SJCRH30 (cell line): ENCODE measurements around the gene CYTIP. TPM values are rescaled to one million over a fixed set of nuclear protein-coding genes. Genes with fewer than 3 reads are reported as not detected.
"Not testable (repeated sequence)": the region's sequence is repeated elsewhere in the genome, so short reads cannot be mapped to it uniquely, and the experiment has no call there.

ENCODE experiments used
- DNase-seq, 2 experiments: peaks; one replicate each; pipeline ENCODE4 v3.0.0-alpha.2; 2015 to 2020
- H3K27ac ChIP-seq: fragments of 250-450 bp; sonication (Bioruptor Pico); 2 replicates; pipeline ENCODE4 v1.5.1; 2020; ENCODE audit warnings: mild to moderate bottlenecking, moderate library complexity
- H3K27me3 ChIP-seq: fragments of 250-450 bp; sonication (Bioruptor Pico); 2 replicates; pipeline ENCODE4 v1.5.1; 2020; ENCODE audit warnings: mild to moderate bottlenecking, moderate library complexity
- H3K36me3 ChIP-seq: fragments of 250-450 bp; sonication (Bioruptor Pico); 2 replicates; pipeline ENCODE4 v1.5.1; 2020; ENCODE audit warnings: mild to moderate bottlenecking, moderate library complexity
- H3K4me1 ChIP-seq: fragments of 250-450 bp; sonication (Bioruptor Pico); 2 replicates; pipeline ENCODE4 v1.5.1; 2020; ENCODE audit warnings: mild to moderate bottlenecking, moderate library complexity
- H3K4me3 ChIP-seq: fragments of 250-450 bp; sonication (Bioruptor Pico); 2 replicates; pipeline ENCODE4 v1.5.1; 2020; ENCODE audit warnings: mild to moderate bottlenecking, moderate library complexity
- H3K9me3 ChIP-seq: fragments of 250-450 bp; sonication (Bioruptor Pico); replicated peaks from 2 replicates; pipeline ENCODE4 v1.5.1; 2020; ENCODE audit warnings: mild to moderate bottlenecking, moderate library complexity
- total RNA-seq: library from RNA; depleted of rRNA; stranded (reverse); fragments of >200 nt; shearing (Covaris generic); gene quantifications from 2 replicates; pipeline ENCODE4 v1.2.3, GENCODE V29; 2014; rRNA removed

The CYTIP gene
- total RNA-seq, 1 experiment from 2014 or later, result 0.81 TPM

- no peak overlapping the region for H3K27ac ChIP-seq
- H3K36me3 ChIP-seq, result no peaks in the 10 kb centered on the region
- no peaks in the 10 kb centered on the region for H3K4me1 ChIP-seq
- no peak overlapping the region for H3K4me3 ChIP-seq
- DNase-seq, result no peak
- H3K9me3 ChIP-seq, result no peaks in the 10 kb centered on the region
- H3K27me3 ChIP-seq, result no peaks in the 10 kb centered on the region
Measured at GRCh38 chr2:157388827-157389226, 55.1 kb downstream of the CYTIP start.

DNA sequence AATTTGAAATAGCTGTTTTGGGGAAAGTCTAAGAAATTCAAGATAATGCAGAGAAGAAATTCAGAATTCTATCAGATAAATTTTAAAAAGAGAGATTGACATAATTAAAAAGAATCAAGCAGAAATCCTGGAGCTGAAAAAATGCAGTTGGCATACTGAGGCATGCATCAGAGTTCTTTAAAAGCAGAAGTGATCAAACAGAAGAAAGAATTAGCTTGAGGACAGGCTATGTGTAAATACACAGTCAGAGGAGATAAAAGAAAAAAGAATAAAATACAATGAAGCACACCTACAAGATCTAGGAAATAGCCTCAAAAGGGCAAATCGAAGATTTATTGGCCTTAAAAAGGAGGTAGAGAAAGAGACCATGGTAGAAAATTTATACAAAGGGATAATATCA is 57.1 kb downstream of the CYTIP start:
- Histone ChIP-seq H3K4me3 (no peak overlapping the region), H3K36me3 (no peaks in the 10 kb centered on the region), H3K27ac (no peak overlapping the region), H3K9me3 (no peaks in the 10 kb centered on the region), H3K27me3 (no peaks in the 10 kb centered on the region), H3K4me1 (no peaks in the 10 kb centered on the region)
- DNase-seq, result no peak

- Histone ChIP-seq H3K9me3 (no peaks in the 10 kb centered on the region), H3K36me3 (no peaks in the 10 kb centered on the region), H3K4me3 (no peak overlapping the region)
Measured at GRCh38 chr2:157386247-157386646, 57.6 kb downstream of the CYTIP start.

DNA sequence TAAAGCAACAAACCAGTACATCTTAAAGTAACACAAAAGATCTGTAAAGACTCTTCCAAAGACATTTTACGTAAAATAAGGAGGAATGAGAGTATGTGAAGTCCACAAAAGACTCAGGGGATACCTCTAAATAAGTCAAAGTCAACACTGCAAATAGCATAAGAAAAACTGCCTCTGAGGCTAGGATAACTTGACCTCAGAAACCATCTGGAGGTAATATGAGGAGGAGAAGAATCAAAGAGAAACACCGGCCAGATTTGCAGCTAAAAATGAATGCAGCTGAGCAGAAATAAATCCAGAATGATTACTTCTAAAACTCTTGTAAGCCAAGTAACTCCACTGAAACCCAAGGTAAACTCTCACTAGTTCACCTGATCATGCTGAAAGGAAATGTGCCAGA is 66.0 kb downstream of the CYTIP start:
- Histone ChIP-seq H3K9me3 (no peaks in the 10 kb centered on the region), H3K27me3 (no peaks in the 10 kb centered on the region), H3K4me3 (no peak overlapping the region), H3K4me1 (no peaks in the 10 kb centered on the region), H3K36me3 (no peaks in the 10 kb centered on the region), H3K27ac (no peak overlapping the region)
- DNase-seq, result no peak

More at GRCh38 chr2:157386247-157386646, 57.6 kb downstream of the CYTIP start:
- DNase-seq, result no peak
- H3K27me3 ChIP-seq, result no peaks in the 10 kb centered on the region
- H3K4me1 ChIP-seq, result no peaks in the 10 kb centered on the region
- H3K27ac ChIP-seq, result no peak overlapping the region

DNA sequence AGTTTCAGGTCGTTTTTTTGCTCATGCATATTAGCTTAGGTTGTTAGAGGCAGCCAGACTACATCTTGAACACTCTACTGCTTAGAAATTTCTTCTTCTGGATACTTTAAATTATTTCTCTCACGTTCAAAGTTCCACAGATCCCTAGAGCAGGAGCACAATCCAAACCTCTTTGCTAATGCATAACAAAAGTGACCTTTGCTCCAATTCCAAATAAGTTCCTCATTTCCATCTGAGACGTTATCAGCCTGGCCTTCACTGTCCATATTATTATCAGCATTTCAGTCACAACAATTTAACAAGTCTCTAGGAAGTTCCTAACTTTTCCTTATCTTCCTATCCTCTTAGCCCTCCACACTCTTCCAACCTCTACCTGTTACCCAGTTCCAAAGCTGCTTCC is 67.8 kb downstream of the CYTIP start:
- H3K27me3 ChIP-seq, result no peaks in the 10 kb centered on the region
- no peak overlapping the region for H3K4me3 ChIP-seq
- no peak for DNase-seq
- H3K4me1 ChIP-seq, result no peaks in the 10 kb centered on the region
- no peaks in the 10 kb centered on the region for H3K9me3 ChIP-seq
- no peak overlapping the region for H3K27ac ChIP-seq
- H3K36me3 ChIP-seq, result no peaks in the 10 kb centered on the region

DNA sequence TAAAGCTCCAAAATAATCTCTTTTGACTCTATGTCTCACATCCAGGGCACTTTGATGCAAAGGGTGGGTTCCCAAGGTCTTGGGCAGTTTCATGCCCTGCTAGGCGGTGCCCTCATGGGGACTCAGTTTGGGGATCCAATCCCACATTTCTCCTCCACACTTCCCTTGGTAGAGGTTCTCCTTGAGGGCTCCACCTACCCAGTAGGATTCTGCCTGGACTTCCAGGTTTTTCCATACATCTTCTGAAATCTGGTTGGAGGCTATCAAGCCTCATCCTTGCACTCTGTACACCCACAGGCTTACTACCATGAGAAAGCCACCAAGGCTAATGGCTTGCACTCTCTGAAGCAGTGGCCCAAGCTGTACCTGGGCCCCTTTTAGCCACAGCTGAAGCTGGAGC is 68.5 kb downstream of the CYTIP start:
- Histone ChIP-seq H3K36me3 (no peaks in the 10 kb centered on the region), H3K4me1 (no peaks in the 10 kb centered on the region), H3K4me3 (no peak overlapping the region), H3K9me3 (no peaks in the 10 kb centered on the region), H3K27ac (no peak overlapping the region), H3K27me3 (no peaks in the 10 kb centered on the region)
- DNase-seq, result no peak

- not testable (repeated sequence) for H3K9me3 ChIP-seq, H3K36me3 ChIP-seq, H3K27me3 ChIP-seq, H3K4me3 ChIP-seq, DNase-seq, H3K4me1 ChIP-seq, H3K27ac ChIP-seq
Measured at GRCh38 chr2:157368508-157368907, 75.4 kb downstream of the CYTIP start.

GRCh38 chr2:157367704-157368103 is 76.2 kb downstream of the CYTIP start:
- no peaks in the 10 kb centered on the region for H3K4me1 ChIP-seq
- no peak for DNase-seq

More at GRCh38 chr2:157367704-157368103, 76.2 kb downstream of the CYTIP start:
- Histone ChIP-seq H3K36me3 (no peaks in the 10 kb centered on the region), H3K27ac (no peak overlapping the region), H3K4me3 (no peak overlapping the region), H3K9me3 (no peaks in the 10 kb centered on the region), H3K27me3 (no peaks in the 10 kb centered on the region)

Other genes starting within 250 kb of the CYTIP start
- gene GALNT5, start 186.4 kb downstream of the CYTIP start, total RNA-seq, result 0.02 TPM in 1 of 2 replicates, not detected in the other
- gene ERMN, start 118.3 kb downstream of the CYTIP start, total RNA-seq, result not detected in 2 replicates
- gene ACVR1C, start 184.8 kb upstream of the CYTIP start, total RNA-seq, result 2.8 and 3.4 TPM in 2 replicates